ENCODE measurements around the gene ACTRT1.

DNA sequence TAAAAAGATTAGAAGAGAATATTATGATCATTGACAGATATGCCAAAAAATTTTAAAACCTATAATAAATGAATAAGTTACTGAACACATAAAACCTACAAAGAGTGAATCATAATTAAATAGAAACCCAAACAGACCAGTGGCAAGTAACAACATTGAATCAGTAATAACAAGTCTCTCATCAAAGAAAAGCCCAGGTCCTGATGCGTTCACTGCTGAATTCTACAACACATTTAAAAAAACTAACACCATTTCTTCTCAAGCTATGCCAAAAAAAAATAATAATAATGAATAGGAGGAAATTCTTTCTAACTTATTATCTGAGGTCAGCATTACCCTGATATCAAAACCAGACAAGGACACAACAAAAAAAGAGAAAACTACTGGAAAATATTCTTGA, 30.6 kb downstream of the ACTRT1 start:
- TF ChIP-seq YY1 (IDR thresholded peaks at IDR 0.05; ENCODE audit: insufficient read depth, insufficient read length): no peak
- no peak for TF ChIP-seq ZNF274 (IDR thresholded peaks at IDR 0.05; ENCODE audit: low read depth, low read length)
